GM13977 (cell line): ENCODE measurements around the gene PXDN.

Source experiments
- DNase-seq: peaks from one replicate; pipeline ENCODE4 v3.0.0; 2012; ENCODE audit warnings: low spot score
- in situ Hi-C: fragments of 300-500 bp; cut with MboI; formaldehyde crosslinking; loops from one replicate; pipeline ENCODE4 v1.12.0; 2022; ENCODE audit warnings: low sequenced_read_pairs, low pct_unique_long_range_greater_than_20kb, mixed read lengths, inconsistent platforms; ENCODE audit not compliant: unreplicated experiment
- TF ChIP-seq, protein P1 (sequence below): IDR thresholded peaks from 2 replicates; pipeline ENCODE4 v1.5.1; 2012; ENCODE audit warnings: mild to moderate bottlenecking, control low read depth; ENCODE audit not compliant: insufficient read depth; ENCODE audit errors: extremely low read depth, missing control alignments

Gene PXDN

DNA sequence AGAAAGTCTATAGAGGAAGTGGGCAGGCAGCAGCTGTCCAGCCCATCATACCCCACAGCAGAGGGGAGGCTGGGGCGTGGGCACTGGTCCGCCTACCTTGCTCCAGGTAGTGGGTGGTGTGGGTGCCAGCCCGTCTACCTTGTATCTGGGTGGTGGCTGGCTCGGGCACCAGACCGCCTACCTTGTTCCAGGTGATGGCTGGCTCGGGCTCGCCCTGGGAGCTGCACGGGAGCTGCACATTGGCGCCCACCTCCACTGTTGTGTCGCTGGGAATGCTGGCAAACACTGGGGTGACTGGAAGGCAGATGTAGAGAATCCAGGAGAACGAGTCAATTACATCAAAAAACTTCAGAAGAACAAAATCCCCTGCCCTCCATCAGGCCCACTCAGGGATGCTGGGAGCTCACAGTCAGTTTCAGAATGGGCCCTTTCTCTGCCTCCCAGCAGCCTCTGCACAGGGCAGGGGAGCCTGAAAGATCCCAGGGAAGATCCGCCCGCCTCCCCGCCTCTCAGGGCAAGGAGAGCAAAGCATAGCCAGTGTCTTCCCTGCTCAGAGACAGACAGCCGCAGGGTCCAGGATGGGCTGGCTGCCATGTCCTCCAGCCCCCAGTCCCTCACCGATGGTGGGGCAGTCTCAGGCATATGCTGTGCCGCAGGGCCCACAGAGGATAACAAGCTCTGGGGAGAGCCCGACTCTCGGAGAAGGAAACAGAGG lies 82.3 kb downstream of the PXDN start:
- TF ChIP-seq, protein P1, sequence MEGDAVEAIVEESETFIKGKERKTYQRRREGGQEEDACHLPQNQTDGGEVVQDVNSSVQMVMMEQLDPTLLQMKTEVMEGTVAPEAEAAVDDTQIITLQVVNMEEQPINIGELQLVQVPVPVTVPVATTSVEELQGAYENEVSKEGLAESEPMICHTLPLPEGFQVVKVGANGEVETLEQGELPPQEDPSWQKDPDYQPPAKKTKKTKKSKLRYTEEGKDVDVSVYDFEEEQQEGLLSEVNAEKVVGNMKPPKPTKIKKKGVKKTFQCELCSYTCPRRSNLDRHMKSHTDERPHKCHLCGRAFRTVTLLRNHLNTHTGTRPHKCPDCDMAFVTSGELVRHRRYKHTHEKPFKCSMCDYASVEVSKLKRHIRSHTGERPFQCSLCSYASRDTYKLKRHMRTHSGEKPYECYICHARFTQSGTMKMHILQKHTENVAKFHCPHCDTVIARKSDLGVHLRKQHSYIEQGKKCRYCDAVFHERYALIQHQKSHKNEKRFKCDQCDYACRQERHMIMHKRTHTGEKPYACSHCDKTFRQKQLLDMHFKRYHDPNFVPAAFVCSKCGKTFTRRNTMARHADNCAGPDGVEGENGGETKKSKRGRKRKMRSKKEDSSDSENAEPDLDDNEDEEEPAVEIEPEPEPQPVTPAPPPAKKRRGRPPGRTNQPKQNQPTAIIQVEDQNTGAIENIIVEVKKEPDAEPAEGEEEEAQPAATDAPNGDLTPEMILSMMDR, result no peak
- in situ Hi-C loops, result no loop called here
- no peak for DNase-seq

DNA sequence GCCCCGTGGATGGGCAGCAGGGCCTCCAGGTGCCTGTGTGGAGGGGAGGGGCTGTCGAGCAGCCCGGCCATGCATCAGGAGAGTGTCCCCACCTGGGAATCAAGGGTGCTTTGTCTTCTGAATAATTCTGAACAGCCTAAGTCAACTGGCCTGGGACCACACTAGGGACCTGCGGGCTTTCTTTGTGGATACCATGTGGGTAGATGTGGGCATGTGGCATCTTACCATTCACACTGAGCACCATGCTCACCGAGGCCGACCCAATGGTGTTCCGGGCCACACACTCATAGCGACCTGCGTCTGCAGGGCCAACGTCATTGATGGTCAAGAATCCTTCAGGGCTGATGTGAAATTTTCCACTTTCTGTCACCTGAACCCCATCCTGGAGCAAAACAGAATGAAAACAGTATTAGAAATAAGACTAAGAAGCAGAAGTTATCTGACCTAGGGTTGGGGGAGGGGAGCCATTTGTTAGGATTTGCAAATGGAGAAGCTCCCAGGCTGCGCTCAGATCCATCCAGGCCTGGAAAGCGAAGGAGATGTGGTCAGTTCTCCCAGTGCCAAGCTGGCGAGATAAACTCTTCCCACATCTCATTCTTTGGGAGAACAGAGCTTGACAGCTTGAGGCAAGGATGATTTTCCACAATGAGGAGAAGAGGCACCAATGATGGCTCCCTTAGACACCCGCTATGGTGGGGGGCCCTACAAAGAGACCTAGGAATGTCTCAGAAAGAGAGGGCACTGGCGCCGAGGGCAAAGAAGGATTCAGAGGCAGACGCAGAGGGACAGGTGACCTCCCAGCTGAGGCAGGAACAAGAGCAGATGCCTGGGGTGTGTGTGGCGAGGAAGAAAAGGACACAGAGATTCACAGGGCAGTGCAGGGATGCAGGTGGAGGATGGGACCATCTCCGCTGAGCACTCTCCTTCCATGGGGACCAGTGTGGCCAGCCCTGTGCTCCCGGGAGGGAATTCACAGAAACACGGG lies 83.4 kb downstream of the PXDN start:
- no peak for DNase-seq
- in situ Hi-C loops, result no loop called here
- TF ChIP-seq, protein P1, result no peak

DNA sequence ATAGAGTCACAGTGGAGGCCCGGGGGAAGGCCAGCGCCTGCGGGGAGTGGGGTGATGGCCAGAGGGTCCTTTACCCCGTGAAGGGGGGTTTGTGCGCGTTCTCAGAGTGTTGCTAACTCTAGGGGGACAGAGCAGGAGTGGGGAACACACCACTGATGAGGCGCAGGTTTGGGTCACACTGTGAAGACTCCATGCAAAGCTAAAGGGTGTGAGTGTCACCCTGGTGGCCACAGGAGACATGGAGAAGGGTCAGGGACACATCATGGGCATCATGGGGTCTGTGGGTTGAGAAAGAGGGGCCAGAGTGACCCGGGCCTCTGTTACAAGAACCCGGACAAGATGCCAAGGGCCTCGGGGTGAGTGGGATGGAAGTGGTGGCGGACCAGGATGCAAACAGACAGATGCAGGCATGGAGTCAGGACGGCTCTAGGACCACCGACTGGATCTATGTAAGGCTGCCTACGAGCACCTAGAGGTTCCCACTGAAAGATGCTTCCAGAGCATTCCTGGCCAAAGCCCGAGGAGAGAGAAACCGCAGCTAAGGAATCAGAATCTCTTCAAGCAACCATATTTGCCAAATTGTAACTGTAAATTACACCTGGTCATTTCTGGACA lies 84.3 kb downstream of the PXDN start:
- in situ Hi-C loops, result no loop called here
- TF ChIP-seq, protein P1, result no peak
- no peak for DNase-seq

DNA sequence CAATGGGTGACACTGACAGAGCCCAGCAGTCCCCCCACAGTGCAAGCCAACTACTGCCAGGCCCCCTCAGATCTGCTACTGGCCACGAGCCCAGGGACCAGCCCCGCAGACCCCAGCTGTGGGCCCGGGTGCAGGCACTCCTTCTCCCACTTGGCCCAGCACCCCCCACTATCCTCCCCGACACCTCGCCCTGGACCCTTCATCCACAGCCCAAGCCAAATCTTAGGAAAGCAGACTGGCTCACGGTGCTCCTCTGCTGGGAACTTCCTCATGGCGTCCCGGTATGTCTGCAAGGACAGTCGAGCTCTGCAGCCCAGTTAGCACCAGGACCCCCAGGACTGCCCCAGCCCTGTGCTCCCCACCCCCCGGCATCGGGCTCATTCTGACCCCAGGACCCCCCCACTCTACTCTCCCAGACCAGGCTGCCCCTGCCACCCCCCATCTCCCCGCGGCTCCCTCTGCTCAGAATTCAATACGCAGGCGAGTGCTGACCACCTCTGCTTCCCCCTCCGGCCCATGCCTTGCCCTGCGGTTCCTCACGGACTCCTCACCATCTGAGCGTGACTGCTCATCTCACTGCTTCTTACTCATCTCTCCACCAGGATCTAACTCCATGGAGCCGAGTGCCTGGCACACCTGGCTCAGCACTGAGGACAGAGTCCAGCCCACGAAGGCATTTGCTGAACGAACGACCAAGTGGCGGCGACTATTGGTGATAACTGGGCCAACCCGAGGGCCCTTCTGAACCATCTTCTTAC lies 85.7 kb downstream of the PXDN start:
- no peak for DNase-seq
- in situ Hi-C loops, result no loop called here
- TF ChIP-seq, protein P1, result no peak

DNA sequence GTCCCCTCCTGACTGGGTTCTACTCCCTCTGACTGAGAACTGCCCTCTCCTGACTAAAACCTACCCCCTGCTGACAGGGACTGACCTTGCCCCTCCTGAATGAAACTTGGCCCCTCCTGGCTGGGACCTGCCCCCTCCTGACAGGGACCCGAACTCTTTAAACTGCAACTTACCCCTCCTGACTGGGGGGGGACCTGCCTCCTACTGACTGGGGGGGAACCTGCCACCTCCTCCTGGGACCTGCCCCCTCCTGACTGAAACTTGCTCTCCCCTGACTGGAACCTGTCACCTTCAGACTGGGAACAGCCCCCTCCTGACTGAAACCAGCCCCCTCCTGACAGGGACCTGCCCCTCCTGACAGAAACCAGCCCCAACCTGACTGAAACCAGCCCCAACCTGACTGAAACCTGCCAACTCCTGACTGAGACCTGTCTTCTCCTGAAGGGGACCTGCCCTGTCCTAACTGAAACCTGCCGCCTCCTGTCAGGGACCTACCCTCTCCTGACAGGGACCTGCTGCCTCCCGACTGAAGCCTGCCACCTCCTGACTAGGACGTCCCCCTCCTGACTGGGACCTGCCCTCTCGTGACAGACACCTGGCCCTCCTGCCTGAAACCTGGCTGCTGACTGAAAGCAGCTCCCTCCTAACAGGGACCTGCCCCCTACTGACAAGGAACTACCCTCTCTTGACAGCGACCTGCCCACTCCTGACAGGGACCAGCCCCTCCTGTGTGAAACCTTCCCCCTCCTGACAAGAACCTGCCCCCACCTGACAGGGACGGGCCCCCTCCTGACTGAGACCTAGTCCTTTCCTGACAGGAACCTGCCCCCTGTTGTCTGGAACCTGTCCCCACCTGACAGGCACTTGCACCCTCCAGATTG lies 87.1 kb downstream of the PXDN start:
- TF ChIP-seq, protein P1, result no peak
- in situ Hi-C loops, result no loop called here
- DNase-seq, result no peak
